ENCODE measurements around the gene GRK7.
"Not testable (repeated sequence)": the region's sequence is repeated elsewhere in the genome, so short reads cannot be mapped to it uniquely, and the experiment has no call there.

GRK7 gene

GRCh38 chr3:141738022-141738890 lies 25.0 kb upstream of the GRK7 start, which contains the start of gene RNF7:
RNF7 (plus strand) TSS chr3:141738298; CDS start chr3:141738342, 44 bp downstream.
- Mint-ChIP-seq H3K9me3 (no peaks in the 10 kb centered on the region), H3K36me3 (ENCODE audit: insufficient read depth) (peaks cover 32% of the 10 kb centered on the region), H3K4me1 (ENCODE audit: low read depth in 2 of 2) (peaks cover 14 to 29% of the 10 kb centered on the region in 2 donors), H3K27ac (peak within 1 kb of the TSS; percentile 98 to 99), H3K4me3 (peak within 1 kb of the TSS; percentile 98), H3K27me3 (no peaks in the 10 kb centered on the region)
- ATAC-seq (replicated peaks) (peak; percentile 90), DNase-seq (peak; percentile 95 to 98 (median 97))

GRCh38 chr3:141738891-141739363 lies 24.3 kb upstream of the GRK7 start:
- no peak for ATAC-seq (replicated peaks)
- H3K27me3 Mint-ChIP-seq: no peaks in the 10 kb centered on the region
- H3K9me3 Mint-ChIP-seq: no peaks in the 10 kb centered on the region

GRCh38 chr3:141739731-141740130 lies 23.5 kb upstream of the GRK7 start:
- H3K4me3 Mint-ChIP-seq: peak overlapping the region; percentile 98
- peaks cover 20 to 37% of the 10 kb centered on the region in 2 donors for H3K4me1 Mint-ChIP-seq (ENCODE audit: low read depth in 2 of 2)
- no peak for DNase-seq
- H3K36me3 Mint-ChIP-seq (ENCODE audit: insufficient read depth): peaks cover 46% of the 10 kb centered on the region
- H3K27ac Mint-ChIP-seq: peak overlapping the region; percentile 98 to 99
- no peaks in the 10 kb centered on the region for H3K27me3 Mint-ChIP-seq
- ATAC-seq (replicated peaks): no peak
- H3K9me3 Mint-ChIP-seq: no peaks in the 10 kb centered on the region

More at GRCh38 chr3:141738891-141739363, 24.3 kb upstream of the GRK7 start:
- H3K4me3 Mint-ChIP-seq: peak overlapping the region; percentile 98
- peak overlapping the region; percentile 98 to 99 for H3K27ac Mint-ChIP-seq
- peaks cover 14 to 29% of the 10 kb centered on the region in 2 donors for H3K4me1 Mint-ChIP-seq (ENCODE audit: low read depth in 2 of 2)
- DNase-seq: peak in 1 of 3 experiments; percentile 29
- H3K36me3 Mint-ChIP-seq (ENCODE audit: insufficient read depth): peaks cover 38% of the 10 kb centered on the region

GRCh38 chr3:141740349-141740748 lies 22.9 kb upstream of the GRK7 start:
- H3K4me1 Mint-ChIP-seq (ENCODE audit: low read depth in 2 of 2): peaks cover 21 to 38% of the 10 kb centered on the region in 2 donors
- peaks cover 51% of the 10 kb centered on the region for H3K36me3 Mint-ChIP-seq (ENCODE audit: insufficient read depth)
- no peaks in the 10 kb centered on the region for H3K27me3 Mint-ChIP-seq
- DNase-seq (no peak), ATAC-seq (replicated peaks) (no peak)
- H3K4me3 Mint-ChIP-seq: peak overlapping the region; percentile 98
- H3K9me3 Mint-ChIP-seq: no peaks in the 10 kb centered on the region
- peak overlapping the region; percentile 20 to 98 for H3K27ac Mint-ChIP-seq

- peak overlapping the region in 1 of 2 donors; percentile 45 for H3K4me3 Mint-ChIP-seq
- H3K36me3 Mint-ChIP-seq (ENCODE audit: insufficient read depth): peaks cover 74% of the 10 kb centered on the region
- no peak overlapping the region for H3K27ac Mint-ChIP-seq
- no peaks in the 10 kb centered on the region for H3K27me3 Mint-ChIP-seq
- H3K4me1 Mint-ChIP-seq (ENCODE audit: low read depth in 2 of 2): peaks cover 19 to 38% of the 10 kb centered on the region in 2 donors
- H3K9me3 Mint-ChIP-seq: no peaks in the 10 kb centered on the region
- no peak for ATAC-seq (replicated peaks)
- DNase-seq: no peak
These were observed 19.9 kb upstream of the GRK7 start for GRCh38 chr3:141743305-141743704.

- no peak overlapping the region for H3K4me3 Mint-ChIP-seq
- no peak overlapping the region for H3K27ac Mint-ChIP-seq
- H3K4me1 Mint-ChIP-seq (ENCODE audit: low read depth in 2 of 2): peaks cover 7 to 12% of the 10 kb centered on the region in 2 donors
- no peaks in the 10 kb centered on the region for H3K9me3 Mint-ChIP-seq
- no peaks in the 10 kb centered on the region for H3K27me3 Mint-ChIP-seq
- no peak for ATAC-seq (replicated peaks)
- H3K36me3 Mint-ChIP-seq (ENCODE audit: insufficient read depth): peaks cover 72% of the 10 kb centered on the region
- no peak for DNase-seq
These were observed 16.2 kb upstream of the GRK7 start for GRCh38 chr3:141746962-141747361.

GRCh38 chr3:141753399-141753798 lies 9.8 kb upstream of the GRK7 start:
- Mint-ChIP-seq H3K9me3 (no peaks in the 10 kb centered on the region), H3K27me3 (no peaks in the 10 kb centered on the region), H3K4me1 (ENCODE audit: low read depth in 2 of 2) (no peaks in the 10 kb centered on the region), H3K4me3 (no peak overlapping the region), H3K36me3 (ENCODE audit: insufficient read depth) (peaks cover 20% of the 10 kb centered on the region), H3K27ac (peak overlapping the region in 1 of 2 donors; percentile 31)
- ATAC-seq (replicated peaks) (no peak), DNase-seq (no peak)

GRCh38 chr3:141754032-141754431 lies 9.2 kb upstream of the GRK7 start:
- H3K4me1 Mint-ChIP-seq (ENCODE audit: low read depth in 2 of 2): no peaks in the 10 kb centered on the region
- H3K27me3 Mint-ChIP-seq: no peaks in the 10 kb centered on the region
- ATAC-seq (replicated peaks): no peak
- peak overlapping the region in 1 of 2 donors; percentile 31 for H3K27ac Mint-ChIP-seq
- no peak overlapping the region for H3K4me3 Mint-ChIP-seq
- no peaks in the 10 kb centered on the region for H3K9me3 Mint-ChIP-seq
- H3K36me3 Mint-ChIP-seq (ENCODE audit: insufficient read depth): peaks cover 16% of the 10 kb centered on the region
- no peak for DNase-seq

- not testable (repeated sequence) for H3K27ac Mint-ChIP-seq; ATAC-seq (replicated peaks); H3K4me1 Mint-ChIP-seq (ENCODE audit: low read depth in 2 of 2); DNase-seq; H3K36me3 Mint-ChIP-seq (ENCODE audit: insufficient read depth); H3K27me3 Mint-ChIP-seq; H3K9me3 Mint-ChIP-seq; H3K4me3 Mint-ChIP-seq
These were observed 656 bp upstream of the GRK7 start for GRCh38 chr3:141762552-141762951.

- no peaks in the 10 kb centered on the region for H3K4me1 Mint-ChIP-seq (ENCODE audit: low read depth in 2 of 2)
- H3K4me3 Mint-ChIP-seq: no peak overlapping the region
- H3K27me3 Mint-ChIP-seq: no peaks in the 10 kb centered on the region
- H3K9me3 Mint-ChIP-seq: no peaks in the 10 kb centered on the region
- no peak overlapping the region for H3K27ac Mint-ChIP-seq
- no peak for ATAC-seq (replicated peaks)
- no peak for DNase-seq
- no peaks in the 10 kb centered on the region for H3K36me3 Mint-ChIP-seq (ENCODE audit: insufficient read depth)
These were observed 837 bp downstream of the GRK7 start for GRCh38 chr3:141764045-141764444.

- Mint-ChIP-seq H3K4me1 (ENCODE audit: low read depth in 2 of 2) (no peaks in the 10 kb centered on the region), H3K4me3 (no peak overlapping the region), H3K9me3 (no peaks in the 10 kb centered on the region), H3K27me3 (no peaks in the 10 kb centered on the region), H3K27ac (no peak overlapping the region), H3K36me3 (ENCODE audit: insufficient read depth) (no peaks in the 10 kb centered on the region)
- ATAC-seq (replicated peaks) (no peak), DNase-seq (no peak)
These were observed 1.3 kb downstream of the GRK7 start for GRCh38 chr3:141764465-141764864.

- no peak for ATAC-seq (replicated peaks)
- H3K36me3 Mint-ChIP-seq (ENCODE audit: insufficient read depth): no peaks in the 10 kb centered on the region
- no peaks in the 10 kb centered on the region for H3K4me1 Mint-ChIP-seq (ENCODE audit: low read depth in 2 of 2)
- H3K27me3 Mint-ChIP-seq: no peaks in the 10 kb centered on the region
- H3K27ac Mint-ChIP-seq: no peak overlapping the region
- no peak overlapping the region for H3K4me3 Mint-ChIP-seq
- no peak for DNase-seq
- no peaks in the 10 kb centered on the region for H3K9me3 Mint-ChIP-seq
These were observed 1.8 kb downstream of the GRK7 start for GRCh38 chr3:141764986-141765385.

- Mint-ChIP-seq H3K36me3 (ENCODE audit: insufficient read depth) (no peaks in the 10 kb centered on the region), H3K4me1 (ENCODE audit: low read depth in 2 of 2) (no peaks in the 10 kb centered on the region), H3K9me3 (no peaks in the 10 kb centered on the region), H3K27ac (no peak overlapping the region), H3K4me3 (no peak overlapping the region), H3K27me3 (no peaks in the 10 kb centered on the region)
- ATAC-seq (replicated peaks) (no peak), DNase-seq (no peak)
These were observed 3.9 kb downstream of the GRK7 start for GRCh38 chr3:141767066-141767465.
